GM21529 (cell line): Measurements from ENCODE around the gene COL16A1.

ENCODE experiments used
- ATAC-seq: cut with Tn5 transposase; IDR thresholded peaks from one replicate; pipeline ENCODE4 v1.9.1; 2021; ENCODE audit not compliant: unreplicated experiment

The COL16A1 gene

GRCh38 chr1:31650161-31651088 is 53.4 kb downstream of the COL16A1 start:
- no peak for ATAC-seq

GRCh38 chr1:31648641-31649357 is 55.0 kb downstream of the COL16A1 start:
- no peak for ATAC-seq

- ATAC-seq, result no peak
Measured at GRCh38 chr1:31648190-31648589, 55.6 kb downstream of the COL16A1 start.

GRCh38 chr1:31647106-31647505 is 56.7 kb downstream of the COL16A1 start:
- ATAC-seq, result no peak

- ATAC-seq, result no peak
Measured at GRCh38 chr1:31646259-31646960, 57.4 kb downstream of the COL16A1 start.

GRCh38 chr1:31645274-31645568 is 58.6 kb downstream of the COL16A1 start:
- ATAC-seq, result no peak

- peak; percentile 93 for ATAC-seq
Measured at GRCh38 chr1:31644560-31645273, 59.1 kb downstream of the COL16A1 start, which contains the start of gene PEF1. PEF1 (minus strand) TSS chr1:31644876; CDS start chr1:31644864, 12 bp downstream.

- ATAC-seq, result no peak
Measured at GRCh38 chr1:31643976-31644559, 59.7 kb downstream of the COL16A1 start.

- ATAC-seq, result no peak
Measured at GRCh38 chr1:31642897-31643296, 60.9 kb downstream of the COL16A1 start.

- ATAC-seq, result no peak
Measured at GRCh38 chr1:31642366-31642765, 61.5 kb downstream of the COL16A1 start.

- no peak for ATAC-seq
Measured at GRCh38 chr1:31640964-31641363, 62.9 kb downstream of the COL16A1 start.

- ATAC-seq, result no peak
Measured at GRCh38 chr1:31640179-31640578, 63.6 kb downstream of the COL16A1 start.

GRCh38 chr1:31639543-31639942 is 64.3 kb downstream of the COL16A1 start:
- ATAC-seq, result no peak

GRCh38 chr1:31637915-31638673 is 65.7 kb downstream of the COL16A1 start:
- no peak for ATAC-seq

- ATAC-seq, result no peak
Measured at GRCh38 chr1:31633117-31633516, 70.7 kb downstream of the COL16A1 start.

- ATAC-seq, result no peak
Measured at GRCh38 chr1:31632649-31633048, 71.2 kb downstream of the COL16A1 start.

GRCh38 chr1:31628931-31629556 is 74.8 kb downstream of the COL16A1 start:
- ATAC-seq, result no peak

GRCh38 chr1:31627930-31628559 is 75.8 kb downstream of the COL16A1 start:
- no peak for ATAC-seq
